GM12873 (cell line): ENCODE results near the gene SEPTIN14.

Experiments
- CTCF ChIP-seq: IDR thresholded peaks from 2 replicates; pipeline ENCODE4 v1.5.1; 2012; ENCODE audit warnings: low read depth, mild to moderate bottlenecking, moderate library complexity, low read length, control low read depth; ENCODE audit not compliant: insufficient read depth; ENCODE audit errors: missing control alignments

SEPTIN14 gene

GRCh38 chr7:55775051-55775420, 87.5 kb downstream of the SEPTIN14 start:
- TF ChIP-seq CTCF = no peak

- TF ChIP-seq CTCF = no peak
Measured at GRCh38 chr7:55774327-55775050, 88.1 kb downstream of the SEPTIN14 start.

GRCh38 chr7:55770778-55771177, 91.8 kb downstream of the SEPTIN14 start:
- TF ChIP-seq CTCF = no peak
